ENCODE measurements around the gene FNDC5. TPM values are rescaled to one million over a fixed set of nuclear protein-coding genes. Genes with fewer than 3 reads are reported as not detected.

Gene FNDC5
- total RNA-seq, 1 experiment from 2014 or later, result 4.5 TPM

DNA sequence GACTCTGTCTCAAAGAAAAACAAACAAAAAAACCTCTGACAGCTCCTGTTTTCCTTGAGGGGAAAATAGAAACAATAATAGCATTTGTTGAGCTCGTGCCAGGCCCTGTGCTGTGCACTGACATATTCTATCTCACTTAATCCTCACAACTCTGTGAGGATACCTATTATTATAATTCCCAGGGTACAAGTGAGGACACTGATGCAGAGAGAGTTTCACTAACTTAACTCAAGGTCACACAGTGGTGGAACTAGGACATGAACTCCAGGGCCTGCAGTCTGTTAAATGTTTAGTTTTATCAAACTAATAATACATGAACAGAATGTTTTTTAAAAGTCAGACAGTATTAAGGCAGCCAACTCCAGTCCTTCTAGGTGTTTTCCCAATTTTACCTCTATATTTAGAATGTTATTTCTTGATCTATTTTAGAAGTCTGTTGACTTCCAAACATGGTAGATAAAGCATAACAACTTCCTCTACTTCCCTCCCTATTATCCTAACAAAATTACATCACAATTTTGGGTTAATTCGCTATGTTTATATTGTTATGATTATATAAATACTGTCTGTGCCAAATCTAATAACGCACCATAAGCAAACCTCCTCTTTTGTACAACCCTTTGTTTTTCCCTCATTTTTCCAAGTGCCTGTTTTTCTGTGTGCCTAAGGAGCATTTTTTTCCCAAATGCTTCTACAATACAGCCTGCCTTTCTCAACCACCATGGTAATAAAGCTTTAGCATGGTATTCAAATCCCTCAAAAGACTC, 4.9 kb downstream of the FNDC5 start:
- Histone ChIP-seq H3K56ac (ENCODE audit: insufficient read length, low read depth, low read length) (no peak overlapping the region), H3K27ac (ENCODE audit: insufficient read length, low read depth, low read length) (no peak overlapping the region), H2AFZ (ENCODE audit: low read length) (no peak overlapping the region), H3K79me2 (ENCODE audit: insufficient read depth, low read length) (no peaks in the 10 kb centered on the region), H2BK12ac (ENCODE audit: insufficient read length, low read depth, low read length) (no peak overlapping the region), H3K18ac (ENCODE audit: insufficient read length, low read depth, low read length) (no peak overlapping the region), H3K9me3 (ENCODE audit: control insufficient read depth, low read depth, low read length) (no peaks in the 10 kb centered on the region), H4K91ac (ENCODE audit: insufficient read length, low read depth, low read length) (no peak overlapping the region), H2BK5ac (ENCODE audit: insufficient read length, low read length) (no peak overlapping the region), H2AK5ac (ENCODE audit: insufficient read length, low read length) (no peak overlapping the region), H4K5ac (ENCODE audit: insufficient read length, low read depth, low read length) (no peak overlapping the region), H3T11ph (ENCODE audit: low read length) (no peak overlapping the region), H3K79me1 (ENCODE audit: insufficient read depth, low read depth, low read length, poor library complexity, severe bottlenecking) (no peaks in the 10 kb centered on the region), H4K8ac (replicated peaks; ENCODE audit: insufficient read length, low read depth, low read length) (no peak overlapping the region), H2BK15ac (ENCODE audit: low read depth, low read length) (no peak overlapping the region), H2BK120ac (ENCODE audit: low read depth, low read length, poor library complexity, severe bottlenecking) (no peak overlapping the region), H3K23me2 (ENCODE audit: insufficient read length, low read depth, low read length, poor library complexity, severe bottlenecking) (no peaks in the 10 kb centered on the region), H3K4ac (ENCODE audit: low read depth, low read length) (no peak overlapping the region), H3K9ac (ENCODE audit: extremely low read depth, insufficient read length, low read length) (no peak overlapping the region), H3K23ac (ENCODE audit: insufficient read length, low read depth, low read length) (no peak overlapping the region), H3K14ac (ENCODE audit: insufficient read depth, low read length) (no peak overlapping the region), H4K20me1 (ENCODE audit: control insufficient read depth, insufficient read depth, insufficient read length) (no peaks in the 10 kb centered on the region), H3K4me1 (ENCODE audit: insufficient read depth, low read length) (0 out of 2 replicates have a peak, but pooled peaks cover 2% of the 10 kb centered on the region), H3K27me3 (ENCODE audit: insufficient read depth, low read length) (peaks cover 11% of the 10 kb centered on the region; the same call in 1 of the 2 replicates), H3K4me2 (ENCODE audit: insufficient read depth, insufficient read length, low read length) (no peak overlapping the region), H2BK20ac (ENCODE audit: low read depth, low read length, poor library complexity, severe bottlenecking) (no peak overlapping the region)
- WGBS (ENCODE audit: extremely low coverage, insufficient read length, low lambda C conversion rate), result no CpG with 5 or more reads among the region's 3 CpGs
- H3K27me3 Mint-ChIP-seq (ENCODE audit: low read depth), result peaks cover 23% of the 10 kb centered on the region
- DNase-seq, result no peak
- no peak overlapping the region for H3K4me3 Mint-ChIP-seq
- TF ChIP-seq CTCF (conservative IDR thresholded peaks at IDR 0.05), result no peak
- peaks cover 14 to 19% of the 10 kb centered on the region in 2 experiments for H3K4me1 Mint-ChIP-seq
- no peaks in the 10 kb centered on the region for H3K9me3 Mint-ChIP-seq
- H3K27ac Mint-ChIP-seq, result peak overlapping the region in 1 of 3 experiments; percentile 2; a peak in 1 of 7 replicates
- peaks cover 8 to 26% (median 18%) of the 10 kb centered on the region in 3 experiments for H3K36me3 Mint-ChIP-seq (ENCODE audit: insufficient read depth in 1 of 3, low read depth in 3 of 3)
